Kidney (tissue), 14 donors: ENCODE data around the gene ACADL. TPM values are rescaled to one million over a fixed set of nuclear protein-coding genes. Genes with fewer than 3 reads are reported as not detected.

ENCODE experiments used
- DNase-seq, 5 donors: peaks; one replicate each; pipeline ENCODE4 v3.0.0-alpha.2; 2013 to 2020
- FAIRE-seq: peaks from 2 replicates; lab custom pipeline; 2012; peaks lifted over from hg19 to GRCh38; lab: Jason Lieb, UNC
- H3K27ac ChIP-seq, 2 donors: one replicate each; pipeline ENCODE4 v1.7.0; 2013; ENCODE audit warnings: low read depth in 2 of 2, low read length in 2 of 2, inconsistent platforms in 1 of 2
- H3K27me3 ChIP-seq: one replicate; pipeline ENCODE4 v1.7.1; 2013; ENCODE audit warnings: low read length, inconsistent platforms; ENCODE audit not compliant: control insufficient read depth, insufficient read depth
- H3K36me3 ChIP-seq, 3 donors: one replicate each; pipeline versions ENCODE4 v1.7.0 to v1.7.1; 2013; ENCODE audit warnings: low read length in 3 of 3, control low read depth in 1 of 3, inconsistent platforms in 1 of 3; ENCODE audit not compliant: insufficient read depth in 3 of 3, control insufficient read depth in 2 of 3
- H3K4me1 ChIP-seq, 3 donors: one replicate each; pipeline versions ENCODE4 v1.7.0 to v1.7.1; 2013; ENCODE audit warnings: low read length in 3 of 3, inconsistent platforms in 1 of 3, low read depth in 1 of 3; ENCODE audit not compliant: control insufficient read depth in 2 of 3, insufficient read depth in 2 of 3
- H3K4me3 ChIP-seq, 3 donors: one replicate each; pipeline versions ENCODE4 v1.7.0 to v1.8.1; 2013; ENCODE audit warnings: low read length in 3 of 3, control low read depth in 1 of 3, inconsistent platforms in 1 of 3
- H3K9ac ChIP-seq, 3 donors: one replicate each; pipeline versions ENCODE4 v1.7.0 to v1.7.1; 2013; ENCODE audit warnings: low read length in 3 of 3, control low read depth in 1 of 3, inconsistent platforms in 1 of 3
- H3K9me3 ChIP-seq, 3 donors: one replicate each; pipeline versions ENCODE4 v1.7.0 to v1.7.1; 2013; ENCODE audit warnings: low read length in 3 of 3, control low read depth in 1 of 3, inconsistent platforms in 1 of 3; ENCODE audit not compliant: control insufficient read depth in 2 of 3, insufficient read depth in 1 of 3
- CTCF ChIP-seq: IDR thresholded peaks from 3 replicates; pipeline ENCODE4 v1.5.1; 2012; ENCODE audit warnings: mild to moderate bottlenecking, moderate library complexity, borderline replicate concordance; ENCODE audit not compliant: insufficient read depth; ENCODE audit errors: extremely low read depth
- intact Hi-C: fragments of 100-400 bp; cut with DNase I; formaldehyde crosslinking; loops from one replicate; pipeline ENCODE4 v1.11.1; 2022
- polyA plus RNA-seq: library from polyadenylated mRNA; stranded (reverse); fragments of 350-450 nt; fragmentation: Illumina TruSeq; extraction: RNeasy Lipid Tissue Mini Kit (QIAGEN cat#74804); gene quantifications from one replicate; pipeline ENCODE4 v1.2.3, GENCODE V29; 2014; ENCODE audit warnings: low read depth, low replicate concordance; ENCODE audit not compliant: insufficient read depth
- total RNA-seq: library from RNA; stranded (reverse); fragmentation: NEBNext Ultra II Directional; extraction: Animal tissue kit (Norgen Biotek cat#: 25700); gene quantifications from one replicate; pipeline ENCODE4 v1.2.1, GENCODE V29; 2021
- donor health status: control.
- donor health status: control.
- donor health status: control.
- donor health status: control.
- donor health status: control.
- donor health status: DM: yes; HTN: yes; CAD: no.
- donor health status: Normal renal cell carcinoma (clear cell type).

Gene ACADL
- total and polyA plus RNA-seq, 2 donors from 2014 or later, result 15.7 to 21.1 TPM

GRCh38 chr2:210157526-210157925 is 67.7 kb downstream of the ACADL start:
- Histone ChIP-seq H3K9me3 (no peaks in the 10 kb centered on the region), H3K27me3 (no peaks in the 10 kb centered on the region), H3K36me3 (peaks cover 4 to 13% (median 5%) of the 10 kb centered on the region in 3 donors), H3K4me1 (peaks cover 0 to 12% (median 0%) of the 10 kb centered on the region in 3 donors), H3K27ac (no peak overlapping the region), H3K4me3 (no peak overlapping the region), H3K9ac (no peak overlapping the region)
- TF ChIP-seq CTCF, result no peak
- intact Hi-C loops, result no loop called here
- DNase-seq, result no peak
- FAIRE-seq, result no peak

GRCh38 chr2:210147614-210148013 is 77.6 kb downstream of the ACADL start:
- no peaks in the 10 kb centered on the region for H3K9me3 ChIP-seq

More at GRCh38 chr2:210147614-210148013, 77.6 kb downstream of the ACADL start:
- H3K4me3 ChIP-seq, result no peak overlapping the region
- H3K9ac ChIP-seq, result no peak overlapping the region
- DNase-seq, result no peak
- H3K27me3 ChIP-seq, result no peaks in the 10 kb centered on the region
- no peak for TF ChIP-seq CTCF
- peaks cover 7 to 30% (median 8%) of the 10 kb centered on the region in 3 donors for H3K36me3 ChIP-seq
- intact Hi-C loops, result no loop called here
- FAIRE-seq, result no peak
- no peak overlapping the region for H3K27ac ChIP-seq
- no peaks in the 10 kb centered on the region for H3K4me1 ChIP-seq

Other genes starting within 250 kb of the ACADL start
- 56.7 TPM for gene RPE, start 222.8 kb downstream of the ACADL start, total RNA-seq
- gene RPE, start 222.8 kb downstream of the ACADL start, polyA plus RNA-seq, result 33.3 TPM
- gene KANSL1L, start 54.0 kb downstream of the ACADL start, total RNA-seq, result 65.4 TPM
- gene KANSL1L, start 54.0 kb downstream of the ACADL start, polyA plus RNA-seq, result 11.6 TPM
- not detected for gene MYL1, start 89.7 kb upstream of the ACADL start, total RNA-seq
- not detected for gene MYL1, start 89.7 kb upstream of the ACADL start, polyA plus RNA-seq